NT2/D1 (cell line): ENCODE measurements around the gene KPNB1.
A peak's percentile ranks its signal among the peaks of the same experiment; 100 is the strongest.

ENCODE experiments used
- DNase-seq: peaks from one replicate; pipeline ENCODE4 v3.0.0-alpha.2; 2011; ENCODE audit warnings: low read depth, low spot score
- H3K27me3 ChIP-seq: 2 replicates; pipeline ENCODE4 v1.6.0; 2011; ENCODE audit warnings: mild to moderate bottlenecking; ENCODE audit not compliant: insufficient read length, insufficient read depth
- H3K36me3 ChIP-seq: 2 replicates; pipeline ENCODE4 v1.6.1; 2011; ENCODE audit warnings: mild to moderate bottlenecking, low read length, mixed read lengths; ENCODE audit not compliant: insufficient read depth, insufficient read length
- H3K4me1 ChIP-seq: 2 replicates; pipeline ENCODE4 v1.5.1; 2011; ENCODE audit not compliant: insufficient read depth, insufficient read length
- H3K4me3 ChIP-seq: 2 replicates; pipeline ENCODE4 v1.5.1; 2011; ENCODE audit warnings: low read depth; ENCODE audit not compliant: insufficient read length
- H3K9ac ChIP-seq: 2 replicates; pipeline ENCODE4 v1.6.0; 2011; ENCODE audit warnings: low read depth; ENCODE audit not compliant: insufficient read length
- H3K9me3 ChIP-seq: 2 replicates; pipeline ENCODE4 v1.5.1; 2011; ENCODE audit warnings: mild to moderate bottlenecking, low read length; ENCODE audit not compliant: insufficient read depth
- SUZ12 ChIP-seq: IDR thresholded peaks from 2 replicates; pipeline ENCODE4 v1.6.1; 2011; ENCODE audit not compliant: insufficient read length, insufficient read depth; ENCODE audit errors: extremely low read depth
- YY1 ChIP-seq: IDR thresholded peaks from 2 replicates; pipeline ENCODE4 v1.6.1; 2011; ENCODE audit not compliant: insufficient read length, insufficient read depth
- ZNF274 ChIP-seq: IDR thresholded peaks from 2 replicates; pipeline ENCODE4 v1.6.1; 2011; ENCODE audit warnings: mild to moderate bottlenecking, low read depth, low read length

Gene KPNB1

DNA sequence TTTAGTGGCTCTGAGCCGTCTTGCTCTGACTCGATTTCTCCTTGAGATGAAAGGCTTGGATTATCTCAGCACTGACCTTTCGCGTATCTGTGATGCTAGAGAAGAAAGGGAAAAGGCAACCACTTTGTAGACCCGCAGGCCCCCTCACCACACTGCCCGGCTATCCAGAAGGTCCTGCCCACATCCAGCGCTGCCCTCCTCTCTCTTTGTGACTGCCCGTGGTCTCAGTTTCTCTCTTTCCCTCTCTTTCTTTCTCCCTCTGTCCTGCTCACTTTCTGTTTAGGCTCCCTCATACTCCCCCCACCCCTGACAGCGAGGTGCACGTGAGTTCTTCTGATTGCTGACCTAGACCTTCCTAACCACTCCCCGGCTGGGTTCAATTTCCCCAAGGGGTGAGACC is 70.5 kb downstream of the KPNB1 start:
- H3K27me3 ChIP-seq, result peaks cover 27% of the 10 kb centered on the region
- H3K36me3 ChIP-seq, result no peaks in the 10 kb centered on the region
- no peak overlapping the region for H3K4me3 ChIP-seq
- no peaks in the 10 kb centered on the region for H3K9me3 ChIP-seq
- TF ChIP-seq SUZ12, result no peak
- no peak for TF ChIP-seq ZNF274
- no peak for TF ChIP-seq YY1
- no peak overlapping the region for H3K9ac ChIP-seq
- no peak for DNase-seq
- H3K4me1 ChIP-seq, result peaks cover 26% of the 10 kb centered on the region

DNA sequence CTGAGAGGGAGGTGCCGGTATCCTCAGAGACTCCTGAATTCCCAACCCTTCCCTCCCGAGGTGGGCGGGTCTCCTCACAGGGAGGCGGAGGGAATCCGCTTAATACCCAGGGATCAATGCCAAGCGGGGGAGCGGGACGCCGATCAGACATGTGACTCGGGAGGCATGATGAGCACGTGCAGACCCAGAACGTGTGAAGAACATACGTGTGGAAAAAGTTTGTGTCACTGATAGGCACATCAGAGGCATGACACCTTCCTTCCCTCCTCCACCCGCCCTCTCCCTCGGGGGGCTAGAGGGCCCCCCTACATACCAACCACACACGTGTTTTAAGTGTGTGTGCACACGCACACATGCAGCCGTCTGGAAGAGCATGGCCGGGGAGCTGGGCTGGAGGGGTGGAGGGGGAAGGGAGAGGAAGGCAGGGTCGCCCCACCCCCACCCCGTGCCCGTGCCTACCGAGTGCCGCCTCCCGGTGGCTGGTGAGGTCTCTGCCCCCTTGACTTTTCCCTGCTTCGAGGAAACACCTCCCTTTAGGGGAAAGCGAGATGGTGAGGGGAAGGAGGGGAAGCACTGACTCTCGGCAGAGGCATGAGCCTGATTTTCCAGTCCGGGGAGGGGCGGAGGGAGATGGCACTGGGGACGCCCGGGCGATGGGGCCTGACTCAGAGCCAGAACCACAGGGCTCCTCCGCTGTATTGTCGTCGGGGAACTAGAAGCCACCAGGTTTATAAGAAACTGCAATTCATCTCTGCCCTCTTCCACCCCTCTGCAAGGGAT is 71.2 kb downstream of the KPNB1 start:
- no peak for TF ChIP-seq ZNF274
- no peak for TF ChIP-seq SUZ12
- no peak for TF ChIP-seq YY1
- peak overlapping the region; percentile 13 for H3K9ac ChIP-seq
- peaks cover 26% of the 10 kb centered on the region for H3K4me1 ChIP-seq
- peaks cover 27% of the 10 kb centered on the region for H3K27me3 ChIP-seq
- DNase-seq, result no peak
- no peaks in the 10 kb centered on the region for H3K36me3 ChIP-seq
- H3K9me3 ChIP-seq, result no peaks in the 10 kb centered on the region
- H3K4me3 ChIP-seq, result peak overlapping the region; percentile 18

DNA sequence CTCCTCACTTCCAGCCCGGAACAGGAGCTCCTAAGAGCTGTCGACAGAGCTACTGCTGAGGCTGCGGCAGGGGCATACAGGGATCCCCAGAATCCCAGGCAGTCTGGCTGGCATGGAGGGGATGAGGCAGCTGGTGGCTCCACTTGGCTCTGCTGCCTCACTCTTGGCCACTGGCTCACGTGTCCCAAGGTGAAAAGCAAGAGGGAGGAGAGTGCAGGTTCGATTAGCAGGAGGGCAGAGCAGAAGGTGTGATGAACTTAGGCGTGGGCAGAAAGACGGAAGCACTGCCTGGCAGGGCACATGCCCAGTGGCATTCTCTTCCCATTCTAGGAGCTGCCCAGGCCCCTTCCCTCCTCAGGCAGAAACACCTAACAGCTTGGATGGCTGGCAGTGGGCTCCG is 72.0 kb downstream of the KPNB1 start:
- Histone ChIP-seq H3K36me3 (no peaks in the 10 kb centered on the region), H3K9ac (no peak overlapping the region), H3K4me1 (peaks cover 26% of the 10 kb centered on the region), H3K4me3 (no peak overlapping the region), H3K9me3 (no peaks in the 10 kb centered on the region), H3K27me3 (peaks cover 27% of the 10 kb centered on the region)
- no peak for DNase-seq
- TF ChIP-seq SUZ12 (no peak), YY1 (no peak), ZNF274 (no peak)

DNA sequence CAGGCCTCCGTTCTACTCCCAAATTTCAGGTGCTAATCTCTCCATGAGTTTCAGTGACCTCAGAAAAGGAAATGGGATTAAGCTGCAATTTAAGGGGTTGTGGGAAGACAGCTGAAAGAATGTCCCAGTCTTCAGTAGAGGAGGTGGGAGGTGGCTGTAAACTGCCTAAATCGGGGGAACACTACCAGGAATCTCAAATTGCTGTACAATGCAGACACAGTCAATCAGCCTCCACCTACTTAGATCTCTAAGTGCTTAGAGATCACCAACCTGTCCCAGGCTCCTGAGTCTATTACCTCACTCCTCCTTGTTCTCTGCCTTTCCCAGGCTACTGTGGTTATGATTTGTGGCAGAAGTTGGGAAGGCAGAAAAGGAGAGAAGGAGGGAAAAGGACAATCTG is 75.0 kb downstream of the KPNB1 start:
- peaks cover 28% of the 10 kb centered on the region for H3K4me1 ChIP-seq
- peaks cover 27% of the 10 kb centered on the region for H3K27me3 ChIP-seq
- DNase-seq, result no peak

DNA sequence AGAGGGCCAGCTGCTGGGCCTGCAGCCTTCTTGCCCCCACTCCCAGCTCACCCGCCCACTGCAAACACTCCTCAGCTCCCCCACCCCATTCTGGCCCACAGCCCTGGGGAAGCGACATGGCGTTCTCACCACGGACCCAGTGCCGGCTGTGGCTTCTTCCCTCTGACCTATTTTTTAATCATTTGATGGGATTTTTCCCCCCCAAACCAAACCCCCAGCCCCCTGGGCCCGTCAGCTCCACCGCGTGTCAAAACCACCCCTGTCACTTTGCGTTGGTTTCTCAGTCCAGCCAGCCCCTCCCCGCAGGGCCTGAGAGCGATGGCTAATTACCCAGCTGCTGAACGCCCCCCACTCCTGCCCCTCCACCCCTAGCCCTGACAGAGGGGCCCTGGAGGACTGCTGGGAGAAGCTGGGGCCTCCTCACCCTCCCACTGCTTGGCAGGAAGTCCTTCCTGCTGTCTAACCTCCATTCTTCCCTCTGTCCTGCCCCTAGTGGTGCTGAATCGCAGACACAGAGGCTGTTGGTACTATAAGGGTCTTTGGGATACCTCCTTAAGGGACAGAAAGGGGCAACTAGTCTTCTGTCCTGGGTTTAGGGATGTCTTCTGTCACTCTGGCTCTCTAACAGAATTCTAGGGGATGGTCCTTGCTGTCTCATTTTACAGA is 75.9 kb downstream of the KPNB1 start:
- DNase-seq, result no peak
- Histone ChIP-seq H3K9me3 (no peaks in the 10 kb centered on the region), H3K4me1 (peaks cover 26% of the 10 kb centered on the region), H3K36me3 (no peaks in the 10 kb centered on the region), H3K27me3 (peaks cover 24% of the 10 kb centered on the region), H3K4me3 (no peak overlapping the region), H3K9ac (no peak overlapping the region)
- no peak for TF ChIP-seq SUZ12
- TF ChIP-seq ZNF274, result no peak

More for the DNA sequence above, 75.0 kb downstream of the KPNB1 start:
- Histone ChIP-seq H3K9ac (no peak overlapping the region), H3K4me3 (no peak overlapping the region), H3K9me3 (no peaks in the 10 kb centered on the region), H3K36me3 (no peaks in the 10 kb centered on the region)
- TF ChIP-seq YY1 (no peak), ZNF274 (no peak)

DNA sequence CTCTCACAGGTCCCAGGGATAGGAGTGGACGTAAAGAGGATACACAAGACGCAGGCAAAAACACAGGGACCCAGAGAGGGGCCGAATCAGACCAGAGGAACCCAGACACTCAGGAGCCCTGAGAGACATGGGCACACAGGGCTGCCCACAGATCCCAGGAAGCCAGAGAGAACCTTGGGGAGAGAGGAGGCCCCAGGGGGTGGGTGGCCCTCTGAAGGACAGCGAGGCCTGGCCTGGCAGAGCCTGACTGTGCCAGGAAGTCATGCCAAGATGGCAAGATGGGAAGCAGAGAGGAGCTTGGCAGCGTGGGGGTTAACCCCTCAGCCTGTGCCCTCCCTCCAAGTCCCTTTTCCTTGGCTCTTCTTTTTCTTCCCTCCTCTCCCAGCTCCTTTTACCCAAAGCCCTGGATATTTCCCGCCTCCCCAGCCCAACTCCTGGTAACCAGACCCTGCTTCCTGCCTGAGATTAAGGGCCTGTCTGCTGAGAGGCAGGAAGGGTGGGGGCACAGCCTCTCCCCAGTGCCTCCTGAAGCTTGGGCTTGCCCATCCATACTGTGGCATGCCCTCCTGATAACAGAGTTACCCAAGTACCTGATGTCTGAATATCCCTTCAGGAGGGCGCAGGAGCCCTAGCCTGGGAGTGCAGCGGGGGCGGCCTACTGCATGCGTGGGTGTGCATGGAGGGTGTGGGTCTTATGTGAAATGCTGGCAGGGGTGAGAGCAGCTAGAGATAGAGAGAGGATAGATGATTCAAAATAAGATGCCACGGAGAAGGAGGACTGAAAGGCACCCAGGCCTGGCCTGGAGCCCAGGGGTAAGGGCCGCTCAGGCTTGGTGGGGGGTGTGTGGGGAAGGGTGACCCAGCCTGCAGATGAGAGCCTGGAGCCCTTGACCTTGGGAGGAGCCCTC is 77.3 kb downstream of the KPNB1 start:
- TF ChIP-seq ZNF274 (no peak), SUZ12 (no peak), YY1 (no peak)
- H3K4me1 ChIP-seq, result peaks cover 14% of the 10 kb centered on the region
- no peaks in the 10 kb centered on the region for H3K36me3 ChIP-seq
- no peak for DNase-seq
- no peak overlapping the region for H3K4me3 ChIP-seq
- H3K9me3 ChIP-seq, result no peaks in the 10 kb centered on the region
- H3K27me3 ChIP-seq, result peaks cover 28% of the 10 kb centered on the region
- peak overlapping the region; percentile 27 for H3K9ac ChIP-seq

DNA sequence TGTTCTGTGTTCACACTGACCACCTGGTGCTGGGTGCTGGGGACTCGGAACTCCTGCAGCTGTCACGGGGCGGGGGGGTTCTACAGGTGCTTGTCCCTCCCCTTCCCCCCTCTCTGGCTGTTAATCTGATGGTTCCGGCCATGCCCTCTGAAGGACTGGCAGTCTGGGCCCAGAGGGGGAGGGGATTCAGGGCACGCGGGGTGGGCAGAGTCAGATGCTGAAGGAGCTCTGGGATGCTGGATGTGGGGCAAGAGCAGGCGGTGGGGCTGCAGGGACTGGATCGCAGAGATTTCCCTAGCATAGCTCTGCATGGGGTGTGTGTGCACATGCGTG is 78.0 kb downstream of the KPNB1 start:
- no peak overlapping the region for H3K9ac ChIP-seq

More for the DNA sequence above, 78.0 kb downstream of the KPNB1 start:
- peaks cover 30% of the 10 kb centered on the region for H3K27me3 ChIP-seq
- H3K36me3 ChIP-seq, result no peaks in the 10 kb centered on the region
- TF ChIP-seq SUZ12, result no peak
- no peak for TF ChIP-seq ZNF274
- TF ChIP-seq YY1, result no peak
- H3K4me3 ChIP-seq, result no peak overlapping the region
- H3K4me1 ChIP-seq, result peaks cover 15% of the 10 kb centered on the region
- DNase-seq, result no peak
- H3K9me3 ChIP-seq, result no peaks in the 10 kb centered on the region
